Endodermal cell (in vitro differentiated cells): Measurements from ENCODE around the gene ANAPC10. TPM values are rescaled to one million over a fixed set of nuclear protein-coding genes. Genes with fewer than 3 reads are reported as not detected.

Experiments used
- DNase-seq: peaks from one replicate; pipeline ENCODE4 v3.0.0-alpha.2; 2017
- H3K27ac ChIP-seq: 2 replicates; pipeline ENCODE4 v1.5.1; 2013; ENCODE audit warnings: mild to moderate bottlenecking, low read depth, low read length, moderate library complexity
- H3K27me3 ChIP-seq: 2 replicates; pipeline ENCODE4 v1.6.1; 2013; ENCODE audit warnings: mild to moderate bottlenecking, low read length, moderate library complexity; ENCODE audit not compliant: insufficient read depth, control insufficient read depth, poor library complexity, severe bottlenecking
- H3K36me3 ChIP-seq: 2 replicates; pipeline ENCODE4 v1.7.0; 2013; ENCODE audit warnings: mild to moderate bottlenecking, low read length, moderate library complexity; ENCODE audit not compliant: control insufficient read depth, insufficient read depth
- H3K4me1 ChIP-seq: one replicate; pipeline ENCODE4 v1.7.0; 2013; ENCODE audit warnings: low read length; ENCODE audit not compliant: control insufficient read depth, insufficient read depth
- H3K4me3 ChIP-seq: 2 replicates; pipeline ENCODE4 v1.5.1; 2013; ENCODE audit warnings: mild to moderate bottlenecking, low read length, moderate library complexity
- H3K9ac ChIP-seq: 2 replicates; pipeline ENCODE4 v1.6.1; 2013; ENCODE audit warnings: mild to moderate bottlenecking, low read length, moderate library complexity; ENCODE audit not compliant: poor library complexity, severe bottlenecking; ENCODE audit errors: extremely low read depth
- H3K9me3 ChIP-seq: 2 replicates; pipeline ENCODE4 v1.6.1; 2013; ENCODE audit warnings: mild to moderate bottlenecking, low read length, moderate library complexity; ENCODE audit not compliant: control insufficient read depth
- H3K27ac Mint-ChIP-seq: 2 replicates; pipeline ENCODE4 v1.8.0; 2020; ENCODE audit warnings: mixed read lengths
- H3K27me3 Mint-ChIP-seq: 2 replicates; pipeline ENCODE4 v1.8.0; 2021; ENCODE audit warnings: mild to moderate bottlenecking, mixed read lengths; ENCODE audit not compliant: insufficient read depth
- H3K36me3 Mint-ChIP-seq: 2 replicates; pipeline ENCODE4 v1.8.0; 2020; ENCODE audit warnings: low read depth, mixed read lengths
- H3K4me1 Mint-ChIP-seq: 2 replicates; pipeline ENCODE4 v1.8.0; 2020; ENCODE audit warnings: mixed read lengths
- H3K4me3 Mint-ChIP-seq: 2 replicates; pipeline ENCODE4 v1.8.0; 2020; ENCODE audit warnings: mild to moderate bottlenecking, moderate library complexity, mixed read lengths
- H3K9me3 Mint-ChIP-seq: 2 replicates; pipeline ENCODE4 v1.8.0; 2020; ENCODE audit warnings: mild to moderate bottlenecking, mixed read lengths
- CTCF ChIP-seq: fragments of 200-600 bp; sonication (generic); conservative IDR thresholded peaks from 2 replicates; pipeline ENCODE4 v1.5.0; 2021; ENCODE audit warnings: antibody characterized with exemption, mild to moderate bottlenecking
- WGBS, 2 experiments: methylation state at CpG; one replicate each; pipeline versions ENCODE4 v1.1.5 to v1.1.7; 2013; ENCODE audit warnings: missing lambda C conversion rate in 2 of 2, mixed read lengths in 1 of 2; ENCODE audit not compliant: insufficient coverage in 1 of 2, insufficient read length in 1 of 2; 5-methylcytosine and 5-hydroxymethylcytosine counted together
- total RNA-seq, 2 donors: library from RNA; stranded (reverse); fragmentation: NEBNext Ultra II Directional in 1 of 2; extraction: Animal tissue kit (Norgen Biotek cat#: 25700) in 1 of 2; gene quantifications; 2 replicates in 1 of 2; 3 replicates in 1 of 2; pipeline ENCODE4 v1.2.1, GENCODE V29; 2021

The ANAPC10 gene
- total RNA-seq, 2 donors from 2014 or later: 25.0 to 29.6 TPM

- no peaks in the 10 kb centered on the region for H3K27me3 Mint-ChIP-seq
- H3K9me3 ChIP-seq: no peaks in the 10 kb centered on the region
- H3K4me3 ChIP-seq: no peak overlapping the region
- H3K9ac ChIP-seq: no peak overlapping the region
- no peak for DNase-seq
- no peak overlapping the region for H3K4me3 Mint-ChIP-seq
- no peaks in the 10 kb centered on the region for H3K4me1 ChIP-seq
- H3K9me3 Mint-ChIP-seq: no peaks in the 10 kb centered on the region
- H3K27ac ChIP-seq: no peak overlapping the region
- H3K36me3 Mint-ChIP-seq: peaks cover 16% of the 10 kb centered on the region
- 95 to 96% methylated on average over 4 of the region's 4 CpGs for WGBS, 2 experiments
- peaks cover 12% of the 10 kb centered on the region for H3K36me3 ChIP-seq
- H3K27me3 ChIP-seq: no peaks in the 10 kb centered on the region
- peaks cover 6% of the 10 kb centered on the region for H3K4me1 Mint-ChIP-seq
- peak overlapping the region; percentile 75 for H3K27ac Mint-ChIP-seq
- no peak for TF ChIP-seq CTCF
These were observed 50.8 kb downstream of the ANAPC10 start for GRCh38 chr4:145047151-145047550.

GRCh38 chr4:145045180-145045579, 52.8 kb downstream of the ANAPC10 start:
- Histone ChIP-seq H3K9ac (no peak overlapping the region), H3K27ac (no peak overlapping the region), H3K4me3 (no peak overlapping the region), H3K9me3 (no peaks in the 10 kb centered on the region), H3K36me3 (peaks cover 8% of the 10 kb centered on the region), H3K4me1 (no peaks in the 10 kb centered on the region), H3K27me3 (no peaks in the 10 kb centered on the region)
- no peaks in the 10 kb centered on the region for H3K9me3 Mint-ChIP-seq
- H3K4me1 Mint-ChIP-seq: peaks cover 6% of the 10 kb centered on the region
- H3K27me3 Mint-ChIP-seq: no peaks in the 10 kb centered on the region
- peaks cover 5% of the 10 kb centered on the region for H3K36me3 Mint-ChIP-seq
- no peak for DNase-seq
- no peak for TF ChIP-seq CTCF
- no peak overlapping the region for H3K27ac Mint-ChIP-seq
- H3K4me3 Mint-ChIP-seq: no peak overlapping the region
- 86 to 100% methylated on average over 1 of the region's 1 CpG for WGBS, 2 experiments

- no peak for DNase-seq
- Histone ChIP-seq H3K27me3 (no peaks in the 10 kb centered on the region), H3K27ac (no peak overlapping the region), H3K9ac (no peak overlapping the region), H3K36me3 (peaks cover 10% of the 10 kb centered on the region), H3K4me1 (no peaks in the 10 kb centered on the region), H3K4me3 (no peak overlapping the region), H3K9me3 (no peaks in the 10 kb centered on the region)
- Mint-ChIP-seq H3K4me1 (peaks cover 6% of the 10 kb centered on the region), H3K27ac (no peak overlapping the region), H3K27me3 (no peaks in the 10 kb centered on the region), H3K4me3 (no peak overlapping the region), H3K9me3 (no peaks in the 10 kb centered on the region), H3K36me3 (peaks cover 5% of the 10 kb centered on the region)
- no peak for TF ChIP-seq CTCF
- WGBS, 2 experiments: 78 to 86% methylated on average over 1 to 3 of the region's 3 CpGs
These were observed 53.7 kb downstream of the ANAPC10 start for GRCh38 chr4:145044341-145044740.
